ENCODE measurements around the gene UNC80. TPM values are rescaled to one million over a fixed set of nuclear protein-coding genes. Genes with fewer than 3 reads are reported as not detected.

Gene UNC80
- total RNA-seq, 1 donor from 2014 or later = not detected

DNA sequence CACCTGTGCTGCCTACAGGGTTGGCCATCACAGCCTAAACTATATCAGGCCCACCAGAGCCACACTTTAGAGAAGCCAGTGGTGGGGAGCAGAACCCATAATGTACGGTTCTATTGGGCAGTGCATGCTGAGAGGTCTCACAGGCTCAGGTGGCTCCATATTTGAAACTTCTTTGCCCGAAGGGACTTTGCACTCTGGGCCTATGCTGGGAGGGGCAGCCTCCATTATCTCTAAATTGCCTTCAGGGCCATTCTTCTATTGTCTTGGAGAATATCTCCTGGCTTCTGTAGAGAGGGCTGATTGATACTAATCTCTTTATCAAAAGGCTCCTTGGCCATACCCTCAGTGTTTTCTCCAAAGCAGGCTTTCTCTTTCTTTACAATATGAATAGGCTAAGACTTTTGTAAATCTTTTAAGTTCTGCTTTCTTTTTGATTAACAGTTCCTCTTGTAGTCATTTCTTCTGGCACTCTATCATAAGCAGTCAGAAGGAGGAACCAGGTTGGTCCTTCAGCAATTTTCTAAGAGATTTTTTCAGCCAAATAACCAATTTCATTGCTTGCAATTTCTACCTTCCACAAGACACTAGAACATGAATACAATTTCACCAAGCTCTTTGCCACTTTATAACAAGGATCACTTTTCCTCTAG is 275.3 kb downstream of the UNC80 start:
- ATAC-seq (ENCODE audit: low read depth) (no peak), DNase-seq (no peak)
- intact Hi-C loops (cut with micrococcal nuclease) = no loop called here
- no peaks in the 10 kb centered on the region for H3K9me3 Mint-ChIP-seq
- peaks cover 21% of the 10 kb centered on the region for H3K36me3 Mint-ChIP-seq (ENCODE audit: low read depth)
- ChIA-PET POLR2A (no interaction called here), CTCF (no interaction called here)
- H3K4me3 Mint-ChIP-seq = no peak overlapping the region
- TF ChIP-seq, protein P1, sequence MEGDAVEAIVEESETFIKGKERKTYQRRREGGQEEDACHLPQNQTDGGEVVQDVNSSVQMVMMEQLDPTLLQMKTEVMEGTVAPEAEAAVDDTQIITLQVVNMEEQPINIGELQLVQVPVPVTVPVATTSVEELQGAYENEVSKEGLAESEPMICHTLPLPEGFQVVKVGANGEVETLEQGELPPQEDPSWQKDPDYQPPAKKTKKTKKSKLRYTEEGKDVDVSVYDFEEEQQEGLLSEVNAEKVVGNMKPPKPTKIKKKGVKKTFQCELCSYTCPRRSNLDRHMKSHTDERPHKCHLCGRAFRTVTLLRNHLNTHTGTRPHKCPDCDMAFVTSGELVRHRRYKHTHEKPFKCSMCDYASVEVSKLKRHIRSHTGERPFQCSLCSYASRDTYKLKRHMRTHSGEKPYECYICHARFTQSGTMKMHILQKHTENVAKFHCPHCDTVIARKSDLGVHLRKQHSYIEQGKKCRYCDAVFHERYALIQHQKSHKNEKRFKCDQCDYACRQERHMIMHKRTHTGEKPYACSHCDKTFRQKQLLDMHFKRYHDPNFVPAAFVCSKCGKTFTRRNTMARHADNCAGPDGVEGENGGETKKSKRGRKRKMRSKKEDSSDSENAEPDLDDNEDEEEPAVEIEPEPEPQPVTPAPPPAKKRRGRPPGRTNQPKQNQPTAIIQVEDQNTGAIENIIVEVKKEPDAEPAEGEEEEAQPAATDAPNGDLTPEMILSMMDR (IDR thresholded peaks at IDR 0.05) = no peak
- no peak overlapping the region for H3K27ac Mint-ChIP-seq
- no peaks in the 10 kb centered on the region for H3K4me1 Mint-ChIP-seq
- H3K27me3 Mint-ChIP-seq = no peaks in the 10 kb centered on the region

Other genes starting within 250 kb of the UNC80 start
- gene RPE, start 230.8 kb downstream of the UNC80 start, total RNA-seq = 43.3 and 54.7 TPM in 2 replicates

Measured in activated B cell treated with CpG ODN at 0.5 μM for 24 hours (primary cell).